ENCODE data around the gene DISC1.

- TF ChIP-seq CREB1 (IDR thresholded peaks at IDR 0.05; ENCODE audit: low read depth) = no peak
- TF ChIP-seq EP300 (IDR thresholded peaks at IDR 0.05; ENCODE audit: borderline replicate concordance) = no peak
- TF ChIP-seq TEAD4 (IDR thresholded peaks at IDR 0.05) = no peak
- no peak for TF ChIP-seq MAX (IDR thresholded peaks at IDR 0.05)
- no peak for TF ChIP-seq EGR1 (IDR thresholded peaks at IDR 0.05)
- no peak for TF ChIP-seq TAF1 (IDR thresholded peaks at IDR 0.05; ENCODE audit: low read depth)
- no peak for TF ChIP-seq REST (IDR thresholded peaks at IDR 0.05; ENCODE audit: low read depth)
- TF ChIP-seq YY1 (IDR thresholded peaks at IDR 0.05; ENCODE audit: low read depth) = no peak
Observed at GRCh38 chr1:231584117-231584516, 42.5 kb upstream of the DISC1 start.

Data from Ishikawa (cell line).